Fibroblast of lung (primary cell): ENCODE measurements around the gene KIRREL3.

ENCODE experiments used
- EZH2 ChIP-seq: IDR thresholded peaks from 2 replicates; pipeline ENCODE4 v1.5.1; 2012; ENCODE audit warnings: low read length, control low read depth, mild to moderate bottlenecking; ENCODE audit errors: missing control alignments
- TF ChIP-seq, protein P1 (sequence below), 2 donors: IDR thresholded peaks in 1 of 2; conservative IDR thresholded peaks in 1 of 2; 1 replicate in 1 of 2; 2 replicates in 1 of 2; pipeline ENCODE4 v1.5.1; 2011 to 2012; ENCODE audit warnings: low read length in 2 of 2, control low read depth in 1 of 2, inconsistent platforms in 1 of 2, low read depth in 1 of 2, mild to moderate bottlenecking in 1 of 2

- TF ChIP-seq, protein P1, sequence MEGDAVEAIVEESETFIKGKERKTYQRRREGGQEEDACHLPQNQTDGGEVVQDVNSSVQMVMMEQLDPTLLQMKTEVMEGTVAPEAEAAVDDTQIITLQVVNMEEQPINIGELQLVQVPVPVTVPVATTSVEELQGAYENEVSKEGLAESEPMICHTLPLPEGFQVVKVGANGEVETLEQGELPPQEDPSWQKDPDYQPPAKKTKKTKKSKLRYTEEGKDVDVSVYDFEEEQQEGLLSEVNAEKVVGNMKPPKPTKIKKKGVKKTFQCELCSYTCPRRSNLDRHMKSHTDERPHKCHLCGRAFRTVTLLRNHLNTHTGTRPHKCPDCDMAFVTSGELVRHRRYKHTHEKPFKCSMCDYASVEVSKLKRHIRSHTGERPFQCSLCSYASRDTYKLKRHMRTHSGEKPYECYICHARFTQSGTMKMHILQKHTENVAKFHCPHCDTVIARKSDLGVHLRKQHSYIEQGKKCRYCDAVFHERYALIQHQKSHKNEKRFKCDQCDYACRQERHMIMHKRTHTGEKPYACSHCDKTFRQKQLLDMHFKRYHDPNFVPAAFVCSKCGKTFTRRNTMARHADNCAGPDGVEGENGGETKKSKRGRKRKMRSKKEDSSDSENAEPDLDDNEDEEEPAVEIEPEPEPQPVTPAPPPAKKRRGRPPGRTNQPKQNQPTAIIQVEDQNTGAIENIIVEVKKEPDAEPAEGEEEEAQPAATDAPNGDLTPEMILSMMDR (conservative IDR thresholded peaks at IDR 0.05 in 1 of 2, IDR thresholded peaks at IDR 0.05 in 1 of 2; ENCODE audit: low read depth in 1 of 2, low read length in 2 of 2) = no peak
- no peak for TF ChIP-seq EZH2
Observed at GRCh38 chr11:126840975-126841374, 159.6 kb downstream of the KIRREL3 start.
